ENCODE measurements around the gene POLR2E.
A peak's percentile ranks its signal among the peaks of the same experiment; 100 is the strongest.

DNA sequence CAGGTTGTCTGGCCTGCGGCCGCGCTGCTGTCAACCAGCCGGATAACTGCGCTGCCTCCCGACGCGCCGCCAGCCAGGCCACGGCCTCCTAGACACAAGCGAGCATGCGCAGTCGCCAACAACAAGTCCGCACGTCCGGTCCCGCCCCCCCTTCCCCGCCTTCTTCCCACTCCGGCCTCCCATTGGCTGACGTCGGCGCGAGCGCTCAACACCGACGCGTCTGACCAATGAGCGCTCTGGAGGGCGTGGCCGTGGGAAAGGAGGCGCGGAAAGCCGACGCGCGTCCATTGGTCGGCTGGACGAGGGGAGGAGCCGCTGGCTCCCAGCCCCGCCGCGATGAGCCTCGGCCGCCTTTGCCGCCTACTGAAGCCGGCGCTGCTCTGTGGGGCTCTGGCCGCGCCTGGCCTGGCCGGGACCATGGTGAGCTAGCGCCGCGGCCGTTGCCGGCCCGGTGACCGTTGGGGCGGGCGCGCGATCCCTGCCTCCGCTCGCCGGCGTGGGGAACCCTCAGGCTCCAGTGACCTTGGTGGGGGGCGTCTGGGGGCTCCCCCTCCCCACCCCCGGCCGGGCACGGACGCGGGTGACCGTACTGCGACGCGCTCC, 8.6 kb upstream of the POLR2E start, which contains the start of gene GPX4:
- TF ChIP-seq, protein P1, sequence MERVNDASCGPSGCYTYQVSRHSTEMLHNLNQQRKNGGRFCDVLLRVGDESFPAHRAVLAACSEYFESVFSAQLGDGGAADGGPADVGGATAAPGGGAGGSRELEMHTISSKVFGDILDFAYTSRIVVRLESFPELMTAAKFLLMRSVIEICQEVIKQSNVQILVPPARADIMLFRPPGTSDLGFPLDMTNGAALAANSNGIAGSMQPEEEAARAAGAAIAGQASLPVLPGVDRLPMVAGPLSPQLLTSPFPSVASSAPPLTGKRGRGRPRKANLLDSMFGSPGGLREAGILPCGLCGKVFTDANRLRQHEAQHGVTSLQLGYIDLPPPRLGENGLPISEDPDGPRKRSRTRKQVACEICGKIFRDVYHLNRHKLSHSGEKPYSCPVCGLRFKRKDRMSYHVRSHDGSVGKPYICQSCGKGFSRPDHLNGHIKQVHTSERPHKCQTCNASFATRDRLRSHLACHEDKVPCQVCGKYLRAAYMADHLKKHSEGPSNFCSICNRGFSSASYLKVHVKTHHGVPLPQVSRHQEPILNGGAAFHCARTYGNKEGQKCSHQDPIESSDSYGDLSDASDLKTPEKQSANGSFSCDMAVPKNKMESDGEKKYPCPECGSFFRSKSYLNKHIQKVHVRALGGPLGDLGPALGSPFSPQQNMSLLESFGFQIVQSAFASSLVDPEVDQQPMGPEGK (CRISPR knock-in tag; IDR thresholded peaks at IDR 0.05), result no peak
- TF ChIP-seq HNRNPL (IDR thresholded peaks at IDR 0.05; ENCODE audit: low read depth, low read length) (no peak), ZNF83 (CRISPR knock-in tag; IDR thresholded peaks at IDR 0.05; ENCODE audit: borderline replicate concordance) (no peak), NR3C1 (CRISPR knock-in tag; IDR thresholded peaks at IDR 0.05) (no peak), EED (CRISPR knock-in tag; IDR thresholded peaks at IDR 0.05) (no peak; the same call in 1 of the 2 replicates)
- TF ChIP-seq, protein P2, sequence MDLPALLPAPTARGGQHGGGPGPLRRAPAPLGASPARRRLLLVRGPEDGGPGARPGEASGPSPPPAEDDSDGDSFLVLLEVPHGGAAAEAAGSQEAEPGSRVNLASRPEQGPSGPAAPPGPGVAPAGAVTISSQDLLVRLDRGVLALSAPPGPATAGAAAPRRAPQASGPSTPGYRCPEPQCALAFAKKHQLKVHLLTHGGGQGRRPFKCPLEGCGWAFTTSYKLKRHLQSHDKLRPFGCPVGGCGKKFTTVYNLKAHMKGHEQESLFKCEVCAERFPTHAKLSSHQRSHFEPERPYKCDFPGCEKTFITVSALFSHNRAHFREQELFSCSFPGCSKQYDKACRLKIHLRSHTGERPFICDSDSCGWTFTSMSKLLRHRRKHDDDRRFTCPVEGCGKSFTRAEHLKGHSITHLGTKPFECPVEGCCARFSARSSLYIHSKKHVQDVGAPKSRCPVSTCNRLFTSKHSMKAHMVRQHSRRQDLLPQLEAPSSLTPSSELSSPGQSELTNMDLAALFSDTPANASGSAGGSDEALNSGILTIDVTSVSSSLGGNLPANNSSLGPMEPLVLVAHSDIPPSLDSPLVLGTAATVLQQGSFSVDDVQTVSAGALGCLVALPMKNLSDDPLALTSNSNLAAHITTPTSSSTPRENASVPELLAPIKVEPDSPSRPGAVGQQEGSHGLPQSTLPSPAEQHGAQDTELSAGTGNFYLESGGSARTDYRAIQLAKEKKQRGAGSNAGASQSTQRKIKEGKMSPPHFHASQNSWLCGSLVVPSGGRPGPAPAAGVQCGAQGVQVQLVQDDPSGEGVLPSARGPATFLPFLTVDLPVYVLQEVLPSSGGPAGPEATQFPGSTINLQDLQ (CRISPR knock-in tag; IDR thresholded peaks at IDR 0.05), result 0 out of 2 replicates have a peak, but pooled peaks have one; percentile 39
- TF ChIP-seq, protein P3, sequence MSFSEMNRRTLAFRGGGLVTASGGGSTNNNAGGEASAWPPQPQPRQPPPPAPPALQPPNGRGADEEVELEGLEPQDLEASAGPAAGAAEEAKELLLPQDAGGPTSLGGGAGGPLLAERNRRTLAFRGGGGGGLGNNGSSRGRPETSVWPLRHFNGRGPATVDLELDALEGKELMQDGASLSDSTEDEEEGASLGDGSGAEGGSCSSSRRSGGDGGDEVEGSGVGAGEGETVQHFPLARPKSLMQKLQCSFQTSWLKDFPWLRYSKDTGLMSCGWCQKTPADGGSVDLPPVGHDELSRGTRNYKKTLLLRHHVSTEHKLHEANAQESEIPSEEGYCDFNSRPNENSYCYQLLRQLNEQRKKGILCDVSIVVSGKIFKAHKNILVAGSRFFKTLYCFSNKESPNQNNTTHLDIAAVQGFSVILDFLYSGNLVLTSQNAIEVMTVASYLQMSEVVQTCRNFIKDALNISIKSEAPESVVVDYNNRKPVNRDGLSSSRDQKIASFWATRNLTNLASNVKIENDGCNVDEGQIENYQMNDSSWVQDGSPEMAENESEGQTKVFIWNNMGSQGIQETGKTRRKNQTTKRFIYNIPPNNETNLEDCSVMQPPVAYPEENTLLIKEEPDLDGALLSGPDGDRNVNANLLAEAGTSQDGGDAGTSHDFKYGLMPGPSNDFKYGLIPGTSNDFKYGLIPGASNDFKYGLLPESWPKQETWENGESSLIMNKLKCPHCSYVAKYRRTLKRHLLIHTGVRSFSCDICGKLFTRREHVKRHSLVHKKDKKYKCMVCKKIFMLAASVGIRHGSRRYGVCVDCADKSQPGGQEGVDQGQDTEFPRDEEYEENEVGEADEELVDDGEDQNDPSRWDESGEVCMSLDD (CRISPR knock-in tag; IDR thresholded peaks at IDR 0.05; ENCODE audit: borderline replicate concordance), result no peak
- TF ChIP-seq, protein P4, sequence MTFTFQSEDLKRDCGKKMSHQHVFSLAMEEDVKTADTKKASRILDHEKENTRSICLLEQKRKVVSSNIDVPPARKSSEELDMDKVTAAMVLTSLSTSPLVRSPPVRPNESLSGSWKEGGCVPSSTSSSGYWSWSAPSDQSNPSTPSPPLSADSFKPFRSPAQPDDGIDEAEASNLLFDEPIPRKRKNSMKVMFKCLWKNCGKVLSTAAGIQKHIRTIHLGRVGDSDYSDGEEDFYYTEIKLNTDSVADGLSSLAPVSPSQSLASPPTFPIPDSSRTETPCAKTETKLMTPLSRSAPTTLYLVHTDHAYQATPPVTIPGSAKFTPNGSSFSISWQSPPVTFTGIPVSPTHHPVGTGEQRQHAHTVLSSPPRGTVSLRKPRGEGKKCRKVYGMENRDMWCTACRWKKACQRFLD (CRISPR knock-in tag; IDR thresholded peaks at IDR 0.05; ENCODE audit: borderline replicate concordance), result peak; percentile 77; the same call in 1 of the 2 replicates
- TF ChIP-seq, protein P5, sequence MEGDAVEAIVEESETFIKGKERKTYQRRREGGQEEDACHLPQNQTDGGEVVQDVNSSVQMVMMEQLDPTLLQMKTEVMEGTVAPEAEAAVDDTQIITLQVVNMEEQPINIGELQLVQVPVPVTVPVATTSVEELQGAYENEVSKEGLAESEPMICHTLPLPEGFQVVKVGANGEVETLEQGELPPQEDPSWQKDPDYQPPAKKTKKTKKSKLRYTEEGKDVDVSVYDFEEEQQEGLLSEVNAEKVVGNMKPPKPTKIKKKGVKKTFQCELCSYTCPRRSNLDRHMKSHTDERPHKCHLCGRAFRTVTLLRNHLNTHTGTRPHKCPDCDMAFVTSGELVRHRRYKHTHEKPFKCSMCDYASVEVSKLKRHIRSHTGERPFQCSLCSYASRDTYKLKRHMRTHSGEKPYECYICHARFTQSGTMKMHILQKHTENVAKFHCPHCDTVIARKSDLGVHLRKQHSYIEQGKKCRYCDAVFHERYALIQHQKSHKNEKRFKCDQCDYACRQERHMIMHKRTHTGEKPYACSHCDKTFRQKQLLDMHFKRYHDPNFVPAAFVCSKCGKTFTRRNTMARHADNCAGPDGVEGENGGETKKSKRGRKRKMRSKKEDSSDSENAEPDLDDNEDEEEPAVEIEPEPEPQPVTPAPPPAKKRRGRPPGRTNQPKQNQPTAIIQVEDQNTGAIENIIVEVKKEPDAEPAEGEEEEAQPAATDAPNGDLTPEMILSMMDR (CRISPR knock-in tag; IDR thresholded peaks at IDR 0.05), result no peak; the same call in 1 of the 2 replicates
- TF ChIP-seq, protein P6, sequence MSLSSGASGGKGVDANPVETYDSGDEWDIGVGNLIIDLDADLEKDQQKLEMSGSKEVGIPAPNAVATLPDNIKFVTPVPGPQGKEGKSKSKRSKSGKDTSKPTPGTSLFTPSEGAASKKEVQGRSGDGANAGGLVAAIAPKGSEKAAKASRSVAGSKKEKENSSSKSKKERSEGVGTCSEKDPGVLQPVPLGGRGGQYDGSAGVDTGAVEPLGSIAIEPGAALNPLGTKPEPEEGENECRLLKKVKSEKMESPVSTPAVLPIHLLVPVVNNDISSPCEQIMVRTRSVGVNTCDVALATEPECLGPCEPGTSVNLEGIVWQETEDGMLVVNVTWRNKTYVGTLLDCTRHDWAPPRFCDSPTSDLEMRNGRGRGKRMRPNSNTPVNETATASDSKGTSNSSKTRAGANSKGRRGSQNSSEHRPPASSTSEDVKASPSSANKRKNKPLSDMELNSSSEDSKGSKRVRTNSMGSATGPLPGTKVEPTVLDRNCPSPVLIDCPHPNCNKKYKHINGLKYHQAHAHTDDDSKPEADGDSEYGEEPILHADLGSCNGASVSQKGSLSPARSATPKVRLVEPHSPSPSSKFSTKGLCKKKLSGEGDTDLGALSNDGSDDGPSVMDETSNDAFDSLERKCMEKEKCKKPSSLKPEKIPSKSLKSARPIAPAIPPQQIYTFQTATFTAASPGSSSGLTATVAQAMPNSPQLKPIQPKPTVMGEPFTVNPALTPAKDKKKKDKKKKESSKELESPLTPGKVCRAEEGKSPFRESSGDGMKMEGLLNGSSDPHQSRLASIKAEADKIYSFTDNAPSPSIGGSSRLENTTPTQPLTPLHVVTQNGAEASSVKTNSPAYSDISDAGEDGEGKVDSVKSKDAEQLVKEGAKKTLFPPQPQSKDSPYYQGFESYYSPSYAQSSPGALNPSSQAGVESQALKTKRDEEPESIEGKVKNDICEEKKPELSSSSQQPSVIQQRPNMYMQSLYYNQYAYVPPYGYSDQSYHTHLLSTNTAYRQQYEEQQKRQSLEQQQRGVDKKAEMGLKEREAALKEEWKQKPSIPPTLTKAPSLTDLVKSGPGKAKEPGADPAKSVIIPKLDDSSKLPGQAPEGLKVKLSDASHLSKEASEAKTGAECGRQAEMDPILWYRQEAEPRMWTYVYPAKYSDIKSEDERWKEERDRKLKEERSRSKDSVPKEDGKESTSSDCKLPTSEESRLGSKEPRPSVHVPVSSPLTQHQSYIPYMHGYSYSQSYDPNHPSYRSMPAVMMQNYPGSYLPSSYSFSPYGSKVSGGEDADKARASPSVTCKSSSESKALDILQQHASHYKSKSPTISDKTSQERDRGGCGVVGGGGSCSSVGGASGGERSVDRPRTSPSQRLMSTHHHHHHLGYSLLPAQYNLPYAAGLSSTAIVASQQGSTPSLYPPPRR (CRISPR knock-in tag; IDR thresholded peaks at IDR 0.05; ENCODE audit: borderline replicate concordance), result no peak; the same call in 1 of the 2 replicates
